Activated naive CD4-positive, alpha-beta T cell treated with anti-CD3 and anti-CD28 coated beads, Interleukin-2, amount 10 ng/mL, durations not matched to agents 7 days and 5 days (primary cell): Measurements from ENCODE around the gene CHCT1.

Experiments used
- CTCF ChIA-PET: fragments of 350-600 bp; sonication (Branson Sonifier 250); formaldehyde crosslinking; loops from one replicate; lab custom pipeline; 2021; ENCODE audit warnings: antibody characterized with exemption; lab: Charles Lee
- DNase-seq: peaks from one replicate; pipeline ENCODE4 v3.0.0-alpha.2; 2020
- H3K27ac Mint-ChIP-seq: one replicate; pipeline ENCODE4 v1.8.0; 2021; ENCODE audit warnings: mild to moderate bottlenecking, moderate library complexity, mixed read lengths
- H3K27me3 Mint-ChIP-seq: one replicate; pipeline ENCODE4 v1.8.0; 2021; ENCODE audit warnings: mild to moderate bottlenecking, mixed read lengths
- H3K36me3 Mint-ChIP-seq: one replicate; pipeline ENCODE4 v1.8.0; 2021; ENCODE audit warnings: mixed read lengths
- H3K4me1 Mint-ChIP-seq: one replicate; pipeline ENCODE4 v1.8.0; 2021; ENCODE audit warnings: mixed read lengths
- H3K4me3 Mint-ChIP-seq: one replicate; pipeline ENCODE4 v1.8.0; 2021; ENCODE audit warnings: mild to moderate bottlenecking, moderate library complexity, mixed read lengths
- H3K9me3 Mint-ChIP-seq: one replicate; pipeline ENCODE4 v1.8.0; 2021; ENCODE audit warnings: mixed read lengths

Gene CHCT1

DNA sequence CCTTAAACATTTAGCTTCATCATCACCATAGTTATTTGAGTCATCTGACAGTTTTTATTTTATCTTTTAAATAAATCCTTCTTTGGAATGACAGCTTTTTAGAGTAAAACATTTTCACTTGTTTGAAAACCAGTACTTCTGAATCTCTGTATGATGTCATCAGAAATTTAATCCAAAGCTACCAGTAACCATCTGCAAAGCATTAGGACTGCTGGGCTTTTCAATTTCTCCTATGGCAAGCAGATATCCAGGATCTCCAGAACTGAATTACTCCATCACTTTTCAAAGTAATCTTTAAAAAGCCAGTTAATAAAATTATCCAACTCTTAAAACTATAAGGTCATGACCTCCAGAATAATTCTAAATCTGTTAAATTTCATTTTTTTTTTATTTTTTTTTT, 51.5 kb downstream of the CHCT1 start:
- Mint-ChIP-seq H3K4me3 (no peak overlapping the region), H3K27me3 (no peaks in the 10 kb centered on the region), H3K27ac (no peak overlapping the region), H3K36me3 (peaks cover 36% of the 10 kb centered on the region), H3K4me1 (peaks cover 6% of the 10 kb centered on the region), H3K9me3 (no peaks in the 10 kb centered on the region)
- CTCF ChIA-PET: interaction anchor here (0.9 kb wide), 1 partner anchor 1896 kb away, joined by 3 read pairs; no protein-coding TSS in a partner anchor
- no peak for DNase-seq
